ENCODE data around the gene CDHR3. TPM values are rescaled to one million over a fixed set of nuclear protein-coding genes. Genes with fewer than 3 reads are reported as not detected.

Gene CDHR3
- total RNA-seq, 1 experiment from 2014 or later, result 3.3 TPM

DNA sequence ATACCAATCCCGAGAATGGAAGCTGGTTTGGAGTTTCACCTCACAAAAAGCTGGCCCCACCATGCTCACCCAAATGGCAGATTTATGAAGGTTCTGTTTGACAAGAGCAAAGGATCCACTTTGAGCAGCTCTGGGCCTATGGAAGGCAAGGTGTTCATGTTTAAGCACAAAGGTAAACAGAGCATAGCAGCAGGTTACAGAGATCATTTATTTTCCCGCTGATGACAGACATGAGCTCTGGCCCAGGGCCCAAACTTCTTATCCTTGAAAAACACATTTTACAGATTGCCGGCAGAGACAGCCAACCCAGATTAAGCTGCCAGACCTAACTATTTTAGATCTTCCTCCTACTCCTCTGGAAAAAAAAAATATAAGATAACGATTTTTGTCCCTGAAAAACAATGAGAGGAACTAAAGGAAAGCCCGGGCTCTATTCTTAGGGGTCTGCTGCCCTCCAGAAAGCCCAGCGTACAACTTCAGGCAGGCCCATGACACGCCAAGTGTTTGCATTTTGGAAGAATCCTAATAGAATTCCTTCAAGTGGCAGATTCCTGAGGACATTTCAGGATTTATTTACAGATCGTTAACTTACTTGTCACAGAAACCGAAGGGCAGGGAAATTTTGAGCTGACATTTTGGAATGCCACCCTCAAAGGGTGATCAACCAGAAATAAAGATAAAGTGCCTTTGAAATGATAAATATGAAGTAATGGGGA is 109.1 kb downstream of the CDHR3 start:
- TF ChIP-seq, protein P1, sequence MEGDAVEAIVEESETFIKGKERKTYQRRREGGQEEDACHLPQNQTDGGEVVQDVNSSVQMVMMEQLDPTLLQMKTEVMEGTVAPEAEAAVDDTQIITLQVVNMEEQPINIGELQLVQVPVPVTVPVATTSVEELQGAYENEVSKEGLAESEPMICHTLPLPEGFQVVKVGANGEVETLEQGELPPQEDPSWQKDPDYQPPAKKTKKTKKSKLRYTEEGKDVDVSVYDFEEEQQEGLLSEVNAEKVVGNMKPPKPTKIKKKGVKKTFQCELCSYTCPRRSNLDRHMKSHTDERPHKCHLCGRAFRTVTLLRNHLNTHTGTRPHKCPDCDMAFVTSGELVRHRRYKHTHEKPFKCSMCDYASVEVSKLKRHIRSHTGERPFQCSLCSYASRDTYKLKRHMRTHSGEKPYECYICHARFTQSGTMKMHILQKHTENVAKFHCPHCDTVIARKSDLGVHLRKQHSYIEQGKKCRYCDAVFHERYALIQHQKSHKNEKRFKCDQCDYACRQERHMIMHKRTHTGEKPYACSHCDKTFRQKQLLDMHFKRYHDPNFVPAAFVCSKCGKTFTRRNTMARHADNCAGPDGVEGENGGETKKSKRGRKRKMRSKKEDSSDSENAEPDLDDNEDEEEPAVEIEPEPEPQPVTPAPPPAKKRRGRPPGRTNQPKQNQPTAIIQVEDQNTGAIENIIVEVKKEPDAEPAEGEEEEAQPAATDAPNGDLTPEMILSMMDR (conservative IDR thresholded peaks at IDR 0.05), result no peak
- H3K9me3 Mint-ChIP-seq, result no peaks in the 10 kb centered on the region

More for the DNA sequence above, 109.1 kb downstream of the CDHR3 start:
- Histone ChIP-seq H3K4ac (ENCODE audit: low read depth, low read length) (no peak overlapping the region), H2BK12ac (ENCODE audit: insufficient read length, low read depth, low read length) (no peak overlapping the region), H2BK120ac (ENCODE audit: low read depth, low read length, poor library complexity, severe bottlenecking) (no peak overlapping the region), H4K5ac (ENCODE audit: insufficient read length, low read depth, low read length) (no peak overlapping the region), H2AK5ac (ENCODE audit: insufficient read length, low read length) (no peak overlapping the region), H3K14ac (ENCODE audit: insufficient read depth, low read length) (no peak overlapping the region), H2AFZ (ENCODE audit: low read length) (no peak overlapping the region), H3K79me2 (ENCODE audit: insufficient read depth, low read length) (no peaks in the 10 kb centered on the region), H3K27ac (ENCODE audit: insufficient read length, low read depth, low read length) (no peak overlapping the region), H4K91ac (ENCODE audit: insufficient read length, low read depth, low read length) (no peak overlapping the region), H2BK20ac (ENCODE audit: low read depth, low read length, poor library complexity, severe bottlenecking) (no peak overlapping the region), H3K27me3 (ENCODE audit: insufficient read depth, low read length) (no peaks in the 10 kb centered on the region), H4K8ac (replicated peaks; ENCODE audit: insufficient read length, low read depth, low read length) (no peak overlapping the region), H3T11ph (ENCODE audit: low read length) (no peak overlapping the region), H3K9ac (ENCODE audit: extremely low read depth, insufficient read length, low read length) (no peak overlapping the region), H3K79me1 (ENCODE audit: insufficient read depth, low read depth, low read length, poor library complexity, severe bottlenecking) (no peaks in the 10 kb centered on the region), H3K18ac (ENCODE audit: insufficient read length, low read depth, low read length) (no peak overlapping the region), H3K23ac (ENCODE audit: insufficient read length, low read depth, low read length) (no peak overlapping the region), H3K4me2 (ENCODE audit: insufficient read depth, insufficient read length, low read length) (no peak overlapping the region), H2BK15ac (ENCODE audit: low read depth, low read length) (no peak overlapping the region), H3K4me1 (ENCODE audit: insufficient read depth, low read length) (no peaks in the 10 kb centered on the region; the same call in 1 of the 2 replicates), H3K56ac (ENCODE audit: insufficient read length, low read depth, low read length) (no peak overlapping the region), H4K20me1 (ENCODE audit: control insufficient read depth, insufficient read depth, insufficient read length) (no peaks in the 10 kb centered on the region), H3K23me2 (ENCODE audit: insufficient read length, low read depth, low read length, poor library complexity, severe bottlenecking) (no peaks in the 10 kb centered on the region), H2BK5ac (ENCODE audit: insufficient read length, low read length) (no peak overlapping the region), H3K9me3 (ENCODE audit: control insufficient read depth, low read depth, low read length) (no peaks in the 10 kb centered on the region)
- H3K4me3 Mint-ChIP-seq, result no peak overlapping the region
- no CpG with 5 or more reads among the region's 9 CpGs for WGBS (ENCODE audit: extremely low coverage, insufficient read length, low lambda C conversion rate)
- H3K27me3 Mint-ChIP-seq (ENCODE audit: low read depth), result no peaks in the 10 kb centered on the region
- no peak overlapping the region; a peak in 1 of 7 replicates for H3K27ac Mint-ChIP-seq
- no peaks in the 10 kb centered on the region for H3K36me3 Mint-ChIP-seq (ENCODE audit: insufficient read depth in 1 of 3, low read depth in 3 of 3)
- no peak for DNase-seq
- H3K4me1 Mint-ChIP-seq, result peaks cover 8 to 11% of the 10 kb centered on the region in 2 experiments

Data from H9 (cell line).